Ascending aorta (tissue), 2 donors: Measurements from ENCODE around the gene GABRA5. TPM values are rescaled to one million over a fixed set of nuclear protein-coding genes. Genes with fewer than 3 reads are reported as not detected.

Source experiments
- DNase-seq, 2 donors: peaks; one replicate each; pipeline ENCODE4 v3.0.0-alpha.2; 2019; ENCODE audit warnings: low spot score in 2 of 2
- H3K27ac ChIP-seq, 2 donors: fragments of 200-600 bp; sonication (generic); one replicate each; pipeline ENCODE4 v1.5.1; 2016 to 2017; ENCODE audit warnings: mild to moderate bottlenecking in 1 of 2
- H3K27me3 ChIP-seq: fragments of 200-600 bp; sonication (generic); one replicate; pipeline ENCODE4 v1.5.1; 2017
- H3K36me3 ChIP-seq, 2 donors: fragments of 200-600 bp; sonication (generic); one replicate each; pipeline ENCODE4 v1.5.1; 2016
- H3K4me1 ChIP-seq, 2 donors: fragments of 200-600 bp; sonication (generic); one replicate each; pipeline ENCODE4 v1.5.1; 2016 to 2017; ENCODE audit warnings: mild to moderate bottlenecking in 1 of 2
- H3K4me3 ChIP-seq, 2 donors: fragments of 200-600 bp; sonication (generic); one replicate each; pipeline ENCODE4 v1.5.1; 2016 to 2017; ENCODE audit warnings: mild to moderate bottlenecking in 1 of 2
- H3K9me3 ChIP-seq, 2 donors: fragments of 200-600 bp; sonication (generic); one replicate each; pipeline ENCODE4 v1.5.1; 2016
- intact Hi-C: fragments of 100-400 bp; cut with DNase I; formaldehyde crosslinking; loops from one replicate; pipeline ENCODE4 v1.15.1; 2023
- total RNA-seq: library from RNA; depleted of rRNA; stranded (reverse); fragments of >200 nt; gene quantifications from one replicate; pipeline ENCODE4 v1.1.0, GENCODE V29; 2016
- TF ChIP-seq, protein P1 (sequence below), 3 experiments: fragments of 200-600 bp in 2 of 3; fragments of 450-650 bp in 1 of 3; sonication (generic) in 2 of 3; IDR thresholded peaks; one replicate each; pipeline ENCODE4 v1.5.1; 2016 to 2019; ENCODE audit warnings: antibody characterized with exemption in 3 of 3, mild to moderate bottlenecking in 1 of 3, moderate library complexity in 1 of 3

Gene GABRA5
- total RNA-seq, 1 donor from 2014 or later = not detected

DNA sequence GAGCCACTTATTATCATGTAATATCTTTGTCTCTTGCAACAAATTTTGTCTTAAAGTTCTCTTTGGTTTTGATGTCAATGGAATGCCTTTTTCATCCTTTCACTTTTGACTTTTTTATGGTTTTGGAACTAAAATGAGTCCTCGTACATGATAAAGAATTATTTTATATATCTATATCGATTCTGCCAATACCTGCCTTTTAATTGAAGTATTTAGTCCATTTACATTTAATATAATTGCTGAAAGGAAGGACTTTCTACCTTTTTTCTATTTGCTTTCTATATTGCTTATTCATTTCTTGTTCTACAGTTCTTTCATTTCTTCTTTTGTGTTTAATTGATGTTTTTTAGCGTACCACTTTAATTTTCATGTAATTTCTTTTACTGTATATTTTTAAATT lies 32.8 kb downstream of the GABRA5 start:
- H3K9me3 ChIP-seq = peaks cover 0 to 10% of the 10 kb centered on the region in 2 donors
- intact Hi-C loops = no loop called here
- no peaks in the 10 kb centered on the region for H3K36me3 ChIP-seq
- TF ChIP-seq, protein P1, sequence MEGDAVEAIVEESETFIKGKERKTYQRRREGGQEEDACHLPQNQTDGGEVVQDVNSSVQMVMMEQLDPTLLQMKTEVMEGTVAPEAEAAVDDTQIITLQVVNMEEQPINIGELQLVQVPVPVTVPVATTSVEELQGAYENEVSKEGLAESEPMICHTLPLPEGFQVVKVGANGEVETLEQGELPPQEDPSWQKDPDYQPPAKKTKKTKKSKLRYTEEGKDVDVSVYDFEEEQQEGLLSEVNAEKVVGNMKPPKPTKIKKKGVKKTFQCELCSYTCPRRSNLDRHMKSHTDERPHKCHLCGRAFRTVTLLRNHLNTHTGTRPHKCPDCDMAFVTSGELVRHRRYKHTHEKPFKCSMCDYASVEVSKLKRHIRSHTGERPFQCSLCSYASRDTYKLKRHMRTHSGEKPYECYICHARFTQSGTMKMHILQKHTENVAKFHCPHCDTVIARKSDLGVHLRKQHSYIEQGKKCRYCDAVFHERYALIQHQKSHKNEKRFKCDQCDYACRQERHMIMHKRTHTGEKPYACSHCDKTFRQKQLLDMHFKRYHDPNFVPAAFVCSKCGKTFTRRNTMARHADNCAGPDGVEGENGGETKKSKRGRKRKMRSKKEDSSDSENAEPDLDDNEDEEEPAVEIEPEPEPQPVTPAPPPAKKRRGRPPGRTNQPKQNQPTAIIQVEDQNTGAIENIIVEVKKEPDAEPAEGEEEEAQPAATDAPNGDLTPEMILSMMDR (IDR thresholded peaks at IDR 0.05) = no peak
- H3K27ac ChIP-seq = no peak overlapping the region
- no peaks in the 10 kb centered on the region for H3K4me1 ChIP-seq
- H3K4me3 ChIP-seq = no peak overlapping the region
- DNase-seq = no peak
- no peaks in the 10 kb centered on the region for H3K27me3 ChIP-seq

DNA sequence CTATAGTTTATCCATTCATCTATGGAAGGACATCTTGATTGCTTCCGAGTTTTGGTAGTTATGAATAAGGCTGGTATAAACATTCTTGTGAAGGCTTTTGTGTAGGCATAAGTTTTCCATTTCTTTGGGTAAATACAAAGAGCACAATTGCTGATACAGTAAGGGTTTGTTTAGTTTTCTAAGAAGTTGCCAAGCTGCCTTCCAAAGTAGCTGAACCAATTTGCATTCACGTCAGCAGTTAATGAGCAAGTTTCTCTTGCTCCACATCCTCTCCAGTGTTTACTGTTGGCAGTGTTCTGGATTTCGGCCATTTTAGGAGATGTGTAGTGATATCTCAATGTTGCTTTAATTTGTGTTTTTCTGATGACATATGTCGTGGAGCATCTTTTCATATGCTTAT lies 34.2 kb downstream of the GABRA5 start:
- Histone ChIP-seq H3K4me1 (no peaks in the 10 kb centered on the region), H3K36me3 (no peaks in the 10 kb centered on the region), H3K27me3 (no peaks in the 10 kb centered on the region), H3K4me3 (no peak overlapping the region), H3K27ac (no peak overlapping the region), H3K9me3 (peaks cover 0 to 16% of the 10 kb centered on the region in 2 donors)
- intact Hi-C loops = no loop called here
- TF ChIP-seq, protein P1 (IDR thresholded peaks at IDR 0.05) = no peak
- no peak for DNase-seq

DNA sequence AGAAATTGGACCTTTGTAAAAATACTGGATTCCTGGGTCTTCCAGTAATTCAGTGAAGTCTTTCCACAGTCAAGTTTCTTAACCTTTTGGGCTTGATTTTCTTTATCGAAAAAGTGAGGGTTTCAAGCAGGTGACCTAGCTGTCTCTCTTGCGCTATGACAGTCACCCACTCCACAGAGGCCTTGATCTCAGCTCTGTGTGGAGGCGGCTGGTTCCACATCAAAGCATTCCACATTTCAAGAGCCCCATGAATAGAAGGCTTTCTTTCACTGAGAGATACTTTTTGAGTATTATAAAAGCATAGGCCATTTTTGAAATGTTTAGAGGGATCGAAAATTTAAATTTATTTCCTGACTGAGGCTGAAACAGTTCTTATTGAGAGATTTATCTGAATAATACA lies 43.9 kb downstream of the GABRA5 start:
- TF ChIP-seq, protein P1 (IDR thresholded peaks at IDR 0.05) = no peak
- Histone ChIP-seq H3K36me3 (no peaks in the 10 kb centered on the region), H3K27ac (no peak overlapping the region), H3K4me1 (no peaks in the 10 kb centered on the region), H3K9me3 (peaks cover 0 to 6% of the 10 kb centered on the region in 2 donors), H3K4me3 (no peak overlapping the region), H3K27me3 (no peaks in the 10 kb centered on the region)
- no peak for DNase-seq
- intact Hi-C loops = no loop called here

DNA sequence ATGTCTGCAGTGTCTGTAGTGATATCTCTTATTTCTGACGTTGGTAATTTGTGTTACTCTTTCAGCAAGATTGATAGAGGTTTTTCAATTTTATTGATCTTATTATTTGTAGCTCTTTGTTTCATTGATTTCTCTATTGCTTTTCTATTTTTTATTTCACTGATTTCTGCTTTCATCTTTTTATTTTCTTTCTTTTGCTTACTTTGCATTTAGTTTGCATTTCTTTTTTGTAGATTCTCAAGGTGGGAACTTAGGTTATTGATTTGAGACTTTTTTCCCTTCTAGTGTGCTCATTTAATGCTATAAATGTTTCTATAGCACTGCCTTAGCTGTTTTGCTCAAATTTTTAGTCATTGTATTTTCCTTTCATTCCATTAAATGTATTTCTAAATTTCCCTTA lies 54.6 kb downstream of the GABRA5 start:
- no peak overlapping the region for H3K27ac ChIP-seq
- no peaks in the 10 kb centered on the region for H3K4me1 ChIP-seq
- peaks cover 0 to 15% of the 10 kb centered on the region in 2 donors for H3K9me3 ChIP-seq
- intact Hi-C loops = no loop called here
- no peaks in the 10 kb centered on the region for H3K36me3 ChIP-seq
- H3K4me3 ChIP-seq = no peak overlapping the region
- TF ChIP-seq, protein P1 (IDR thresholded peaks at IDR 0.05) = no peak
- DNase-seq = no peak
- no peaks in the 10 kb centered on the region for H3K27me3 ChIP-seq

- no peaks in the 10 kb centered on the region for H3K4me1 ChIP-seq
- intact Hi-C loops = no loop called here
- H3K4me3 ChIP-seq = no peak overlapping the region
- TF ChIP-seq, protein P1 (IDR thresholded peaks at IDR 0.05) = no peak
- no peak for DNase-seq
- no peaks in the 10 kb centered on the region for H3K9me3 ChIP-seq
- no peak overlapping the region for H3K27ac ChIP-seq
- H3K36me3 ChIP-seq = no peaks in the 10 kb centered on the region
- H3K27me3 ChIP-seq = no peaks in the 10 kb centered on the region
Measured at GRCh38 chr15:26926081-26926480, 59.2 kb downstream of the GABRA5 start.

- H3K27ac ChIP-seq = no peak overlapping the region
- H3K27me3 ChIP-seq = no peaks in the 10 kb centered on the region
- TF ChIP-seq, protein P1 (IDR thresholded peaks at IDR 0.05) = no peak
- intact Hi-C loops = no loop called here
- no peak overlapping the region for H3K4me3 ChIP-seq
- no peaks in the 10 kb centered on the region for H3K36me3 ChIP-seq
- no peaks in the 10 kb centered on the region for H3K4me1 ChIP-seq
- no peak for DNase-seq
- no peaks in the 10 kb centered on the region for H3K9me3 ChIP-seq
Measured at GRCh38 chr15:26928051-26928450, 61.2 kb downstream of the GABRA5 start.
